ENCODE results near the gene FRMD4A.
"Not testable (repeated sequence)": the region's sequence is repeated elsewhere in the genome, so short reads cannot be mapped to it uniquely, and the experiment has no call there.

Gene FRMD4A

DNA sequence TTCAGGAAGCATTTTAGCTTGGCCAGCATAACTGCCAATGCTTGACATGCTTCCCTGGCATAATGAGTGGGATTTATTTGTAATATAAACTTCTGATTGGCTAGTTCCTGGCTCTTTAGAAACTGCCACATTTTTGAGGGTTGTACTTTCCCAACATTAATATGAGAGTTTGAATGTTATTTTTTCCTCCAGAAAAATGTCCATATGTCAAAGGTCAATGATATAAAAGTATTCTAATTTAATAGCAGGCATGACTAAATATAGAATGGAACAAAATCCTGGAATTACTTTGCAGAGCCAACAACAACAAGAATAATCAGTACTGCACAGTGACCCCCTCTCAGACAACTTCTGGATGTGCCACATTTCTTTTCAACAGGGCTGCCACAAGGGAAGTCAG, 391.3 kb downstream of the FRMD4A start:
- no peak for DNase-seq

DNA sequence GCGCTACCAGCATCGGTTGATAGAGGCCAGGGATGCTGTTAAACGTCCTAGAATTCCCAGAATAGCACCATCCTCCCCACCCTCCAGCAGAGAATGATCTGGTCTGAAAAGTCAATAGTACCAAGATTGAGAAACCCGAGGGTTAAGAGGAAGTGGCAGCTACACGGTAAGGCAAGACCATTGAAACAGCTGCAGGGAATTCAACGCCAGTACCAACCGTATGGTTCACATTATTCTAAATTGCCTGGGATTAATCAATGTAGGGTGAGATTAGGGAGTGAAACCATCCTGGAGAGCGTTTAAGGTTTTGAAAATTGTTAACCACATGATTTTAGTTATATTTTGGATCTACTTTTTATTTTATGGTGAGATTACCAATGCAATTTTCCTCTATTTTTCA, 391.8 kb downstream of the FRMD4A start:
- DNase-seq: no peak

DNA sequence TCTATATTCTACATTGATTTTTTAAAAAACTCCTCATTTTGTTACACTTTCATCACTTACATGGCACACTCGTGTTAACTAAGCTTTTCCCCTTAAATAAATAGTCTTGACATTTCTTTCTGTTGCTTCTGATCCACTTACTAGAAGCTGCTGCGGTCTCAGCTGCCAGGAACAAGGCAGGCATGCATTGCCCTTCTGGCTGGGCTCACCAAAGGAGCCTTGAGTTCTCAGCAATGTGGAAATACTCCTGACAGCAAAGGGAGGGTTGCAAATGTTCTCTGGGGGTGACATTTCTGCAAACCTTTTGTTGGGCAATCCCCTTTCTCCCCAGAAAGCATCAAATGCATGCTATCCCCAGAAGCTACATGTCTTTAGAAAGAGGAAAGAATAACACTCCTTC, 393.9 kb downstream of the FRMD4A start:
- no peak for DNase-seq

DNA sequence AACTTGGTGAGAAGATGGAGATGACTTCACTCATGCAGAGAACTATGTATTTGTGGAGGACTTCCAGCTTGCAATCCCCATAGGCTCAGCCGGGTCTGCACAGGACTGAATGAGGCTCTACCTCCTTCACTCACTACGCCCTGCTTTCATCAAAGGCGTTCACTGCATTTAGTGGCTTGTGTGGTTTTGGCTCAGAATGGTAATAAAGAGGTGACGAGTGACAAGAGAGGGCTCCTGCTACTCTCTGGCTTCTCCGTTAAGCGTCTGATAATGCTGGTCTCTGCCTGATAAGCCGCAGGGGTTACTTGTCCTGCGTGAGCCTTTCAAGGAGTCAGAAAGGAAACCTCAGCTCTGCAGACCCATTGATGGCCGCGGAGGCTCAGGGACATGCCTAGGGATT, 400.6 kb downstream of the FRMD4A start:
- DNase-seq: no peak

DNA sequence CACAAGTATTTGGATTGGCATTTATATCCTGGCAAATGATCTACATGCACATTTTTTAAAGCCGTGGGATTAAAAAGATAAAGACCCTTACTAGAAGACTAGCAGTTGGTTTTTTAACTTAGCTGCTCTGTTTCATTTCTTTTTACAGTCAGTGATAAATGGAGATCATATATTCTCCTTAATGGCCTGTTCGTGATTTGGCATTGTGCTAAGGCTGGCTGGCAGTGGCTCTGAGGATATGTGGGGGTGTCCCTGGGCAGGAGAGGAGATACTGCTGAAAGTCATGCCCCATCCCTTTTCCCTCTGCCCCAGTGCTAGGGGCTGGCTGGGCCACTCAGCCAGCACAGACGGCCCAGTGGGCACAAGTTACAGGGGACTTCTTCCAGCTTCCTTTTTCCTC, 402.3 kb downstream of the FRMD4A start:
- no peak for DNase-seq

DNA sequence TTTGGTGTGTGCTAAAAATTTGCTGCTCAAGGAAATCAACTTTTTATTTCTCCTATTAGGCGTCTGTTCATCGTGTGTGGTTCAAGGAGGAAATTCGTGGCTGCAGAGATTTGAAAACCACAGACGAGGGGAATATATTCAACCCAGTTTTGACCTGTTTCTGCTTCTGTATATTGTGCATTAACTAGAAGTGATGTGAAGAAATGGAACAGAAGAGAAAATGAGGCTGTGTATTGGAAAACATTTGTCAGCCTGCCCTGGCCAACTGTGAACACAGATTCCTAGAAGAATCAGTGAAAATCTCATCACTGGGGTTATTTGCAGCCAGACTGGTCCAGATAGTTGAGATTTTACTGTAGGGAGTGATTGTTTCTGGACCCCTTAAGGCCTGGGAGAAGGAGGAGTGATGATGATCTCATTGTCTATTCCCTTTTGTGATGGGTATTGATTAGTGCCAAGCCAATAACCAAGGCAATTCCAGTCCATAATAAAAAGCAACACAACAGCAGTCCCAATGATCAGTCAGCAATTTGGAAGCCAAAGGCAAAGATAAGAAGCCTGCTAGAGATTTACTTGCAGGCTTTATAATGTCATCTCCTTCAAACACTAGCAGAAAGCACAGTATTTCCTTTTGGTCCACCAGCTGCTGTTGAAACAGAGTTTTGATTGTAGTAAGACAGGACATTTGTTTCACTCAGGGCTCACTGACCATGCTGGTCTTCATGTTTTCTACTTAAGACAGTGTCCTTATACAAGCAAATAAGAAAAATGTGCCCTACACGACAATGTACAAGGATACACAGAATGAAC, 404.5 kb downstream of the FRMD4A start:
- DNase-seq: no peak

DNA sequence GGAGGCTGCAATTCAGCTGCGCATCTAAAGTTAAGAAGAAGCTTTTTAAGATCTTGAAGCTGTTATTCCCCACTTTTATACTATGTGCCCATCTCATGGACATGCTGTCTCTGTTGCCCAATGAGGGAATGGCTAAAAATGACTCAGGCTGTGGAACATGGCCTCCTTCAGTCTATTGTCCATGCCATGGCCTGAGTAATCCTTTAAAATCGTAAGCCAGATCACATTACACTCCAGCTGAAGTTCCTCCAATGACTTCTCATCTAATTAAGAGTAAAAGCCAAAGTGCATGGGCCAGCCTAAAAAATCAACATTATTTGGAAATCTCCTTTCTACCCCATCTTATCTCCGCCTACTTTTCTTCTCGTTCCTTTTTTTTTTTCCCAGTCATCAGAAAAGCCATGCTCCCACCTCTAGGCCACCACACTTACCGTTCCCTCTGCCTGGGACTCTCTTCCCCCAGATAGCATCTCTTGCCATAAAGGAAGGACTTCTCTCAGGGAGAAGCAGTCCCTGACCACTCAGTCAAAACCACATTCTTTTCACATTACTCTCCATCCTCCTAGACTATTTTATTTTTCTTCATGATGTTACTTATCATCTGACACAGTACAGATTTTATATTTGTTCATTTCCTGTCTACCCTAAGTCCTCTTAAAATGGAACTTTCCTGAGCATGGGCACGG, 406.5 kb downstream of the FRMD4A start:
- no peak for DNase-seq

DNA sequence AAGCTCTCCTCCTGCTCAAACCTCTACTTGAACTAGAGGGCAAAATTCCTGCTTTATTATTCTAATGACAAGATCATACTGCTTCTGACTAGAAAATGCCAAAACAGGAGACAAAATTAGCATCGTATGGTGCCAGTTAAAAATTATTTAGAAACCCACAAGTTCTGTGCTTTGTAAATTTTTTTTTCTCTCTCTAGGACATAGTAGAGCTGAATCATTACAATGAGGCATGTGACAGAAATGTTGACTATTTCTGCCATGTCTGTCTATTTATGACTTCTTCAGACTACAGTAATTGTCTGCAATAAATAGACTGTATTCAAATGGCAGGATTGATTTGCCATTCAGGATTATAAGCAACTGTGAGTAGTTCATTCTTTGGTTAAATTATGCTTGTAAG, 408.1 kb downstream of the FRMD4A start:
- no peak for DNase-seq

DNA sequence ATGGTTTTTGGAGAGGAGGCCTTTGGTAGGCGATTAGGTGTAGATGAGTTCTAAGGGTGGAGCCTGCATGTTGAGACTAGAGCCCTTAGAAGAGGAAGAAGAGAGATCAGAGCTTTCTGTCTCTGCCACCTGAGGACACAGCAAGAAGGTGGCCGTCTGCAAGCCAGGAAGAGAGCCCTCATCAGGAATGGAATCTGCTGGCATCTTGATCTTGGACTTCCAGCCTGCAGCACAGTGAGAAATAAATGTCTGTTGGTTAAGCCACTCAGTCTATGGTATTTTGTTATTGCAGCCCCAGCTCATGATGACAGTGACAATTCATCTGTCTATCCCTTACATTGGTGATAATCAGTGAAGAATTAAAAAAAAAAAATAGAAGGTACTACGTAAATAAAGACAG, 408.8 kb downstream of the FRMD4A start:
- DNase-seq: no peak

DNA sequence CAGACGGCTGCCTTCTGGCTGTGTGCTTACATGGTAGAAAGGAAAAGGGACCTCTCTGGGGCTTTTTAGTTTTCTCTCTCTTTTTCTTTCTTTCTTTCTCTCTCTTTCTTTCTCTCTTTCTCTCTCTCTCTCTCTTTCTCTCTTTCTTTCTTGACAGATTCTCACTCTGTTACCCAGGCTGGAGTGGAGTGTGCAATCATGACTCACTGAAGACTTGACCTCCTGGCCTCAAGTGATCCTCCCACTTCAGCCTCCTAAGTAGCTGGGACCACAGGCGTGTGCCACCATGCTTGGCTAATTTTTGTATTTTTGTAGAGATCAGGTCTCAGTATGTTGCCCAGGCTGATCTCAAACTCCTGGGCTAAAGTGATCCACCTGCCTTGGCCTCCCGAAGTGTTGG, 409.6 kb downstream of the FRMD4A start:
- not testable (repeated sequence) for DNase-seq

DNA sequence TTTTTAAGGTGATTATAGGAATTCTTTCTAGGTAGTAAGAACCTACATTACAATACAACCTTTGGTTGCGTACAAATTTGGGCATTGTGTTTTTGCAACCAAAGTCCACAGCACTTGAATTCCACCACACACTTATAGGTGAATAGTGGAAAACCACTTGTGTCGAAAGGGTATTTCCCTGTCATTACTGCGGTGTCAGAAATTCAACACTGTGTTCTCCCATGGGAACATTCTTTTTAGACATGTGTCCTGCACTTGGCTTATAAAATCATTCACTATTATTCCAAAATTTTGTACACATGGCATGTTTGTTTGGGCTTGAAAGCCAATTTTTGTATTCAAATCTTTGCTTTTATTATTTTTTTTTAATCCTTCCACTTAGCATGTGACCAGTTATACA, 410.3 kb downstream of the FRMD4A start:
- no peak for DNase-seq

DNA sequence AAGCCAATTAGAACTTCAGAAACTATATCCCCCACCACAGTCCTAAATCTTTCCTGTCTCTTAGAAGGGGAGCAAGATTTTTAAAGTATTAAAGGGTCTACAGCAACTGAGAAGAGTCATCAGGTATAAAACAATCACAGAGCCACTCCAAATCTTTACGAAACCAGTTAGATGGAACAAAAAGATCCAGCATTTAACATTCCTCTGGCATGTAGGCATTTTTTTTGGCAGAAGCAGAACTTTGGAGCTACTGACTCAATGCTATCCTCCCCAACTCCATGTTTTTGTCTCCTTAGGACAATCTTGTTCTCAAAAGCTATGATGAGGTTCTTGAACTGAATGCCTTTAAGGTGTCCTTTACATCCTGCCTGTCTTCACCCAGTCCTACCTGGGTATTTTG, 410.7 kb downstream of the FRMD4A start:
- no peak for DNase-seq

DNA sequence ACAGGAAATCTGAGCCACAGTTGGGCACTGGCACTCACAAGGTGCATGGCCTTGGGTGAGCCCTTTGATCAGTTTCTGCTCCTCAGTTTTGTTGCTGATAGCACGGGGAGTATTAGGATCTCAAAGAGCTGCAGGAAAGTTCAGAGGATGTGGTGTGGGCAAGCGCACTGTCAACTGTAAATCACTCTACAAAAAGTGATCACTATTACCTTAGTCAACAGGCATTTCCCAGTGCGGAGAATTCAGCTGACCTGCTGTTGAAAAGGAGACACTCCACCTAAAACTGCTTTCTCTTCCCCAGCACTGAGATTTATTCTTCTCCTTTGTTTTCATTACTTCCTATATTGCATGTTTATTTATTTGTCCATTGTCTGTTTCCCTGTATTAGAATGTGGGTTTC, 412.9 kb downstream of the FRMD4A start:
- DNase-seq: no peak

DNA sequence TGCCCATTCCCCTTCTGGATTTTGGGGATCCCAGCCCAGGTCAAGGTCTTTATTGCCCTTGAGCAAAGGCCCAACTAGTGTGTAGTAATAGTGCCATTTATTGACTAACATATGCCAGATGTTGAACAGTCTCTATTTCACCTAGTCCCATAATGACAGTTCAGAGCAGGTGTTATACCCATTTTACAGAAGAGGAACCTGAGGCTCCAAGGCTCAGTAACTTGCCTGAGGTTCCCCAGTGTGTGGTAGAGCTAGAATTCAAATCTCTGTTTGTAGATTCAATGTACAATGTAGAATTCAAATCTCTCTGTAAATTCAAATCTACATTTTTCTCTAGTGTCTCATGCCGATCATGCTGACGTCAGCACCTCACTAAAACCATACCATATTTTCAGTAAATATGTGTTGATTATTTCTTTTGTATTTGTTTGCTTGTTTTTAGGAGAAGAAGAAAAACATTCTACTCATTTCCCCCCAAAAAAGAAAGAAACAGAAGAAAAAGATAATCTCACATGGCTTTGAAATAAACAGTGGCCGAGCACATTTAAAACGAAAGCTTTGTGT, 414.3 kb downstream of the FRMD4A start:
- DNase-seq: no peak

DNA sequence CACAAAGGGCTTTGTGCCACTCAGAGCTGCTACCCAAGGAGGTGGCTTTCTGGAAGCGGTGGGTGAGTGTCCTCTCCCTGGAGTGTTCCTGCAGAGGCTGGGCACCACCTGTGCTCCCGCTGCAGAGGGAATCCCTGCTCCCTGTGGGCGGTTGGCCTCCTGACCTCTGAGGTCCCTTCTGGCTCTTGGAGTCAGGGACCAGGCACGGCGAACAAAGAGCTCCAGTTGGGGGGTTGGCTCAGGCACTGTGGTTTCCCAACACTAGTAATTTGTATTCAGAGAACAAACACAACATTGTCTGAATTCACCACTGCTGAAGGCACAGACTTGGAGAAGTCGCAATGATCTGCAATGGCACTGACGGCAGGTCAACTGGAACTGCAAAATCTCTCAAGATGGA, 415.0 kb downstream of the FRMD4A start:
- no peak for DNase-seq

DNA sequence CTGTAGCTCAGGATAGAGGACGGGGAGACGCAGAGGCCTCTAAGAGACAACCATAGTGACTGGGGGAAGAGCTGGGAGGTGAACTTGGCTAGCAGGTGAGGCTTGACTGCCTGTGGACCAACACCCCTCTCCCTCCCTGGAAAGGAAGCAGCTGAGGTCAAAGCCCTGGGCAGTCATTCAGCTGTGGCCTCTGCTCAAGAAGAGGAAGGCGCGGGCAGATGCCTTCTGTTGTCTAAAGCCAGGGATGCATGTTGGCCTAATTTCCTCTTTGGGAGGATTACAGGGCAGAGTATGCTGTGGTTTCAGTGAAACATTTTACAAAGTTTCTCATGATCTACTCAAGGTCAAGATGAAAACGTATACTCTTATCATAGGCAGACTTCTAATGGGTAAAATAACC, 416.8 kb downstream of the FRMD4A start:
- no peak for DNase-seq

DNA sequence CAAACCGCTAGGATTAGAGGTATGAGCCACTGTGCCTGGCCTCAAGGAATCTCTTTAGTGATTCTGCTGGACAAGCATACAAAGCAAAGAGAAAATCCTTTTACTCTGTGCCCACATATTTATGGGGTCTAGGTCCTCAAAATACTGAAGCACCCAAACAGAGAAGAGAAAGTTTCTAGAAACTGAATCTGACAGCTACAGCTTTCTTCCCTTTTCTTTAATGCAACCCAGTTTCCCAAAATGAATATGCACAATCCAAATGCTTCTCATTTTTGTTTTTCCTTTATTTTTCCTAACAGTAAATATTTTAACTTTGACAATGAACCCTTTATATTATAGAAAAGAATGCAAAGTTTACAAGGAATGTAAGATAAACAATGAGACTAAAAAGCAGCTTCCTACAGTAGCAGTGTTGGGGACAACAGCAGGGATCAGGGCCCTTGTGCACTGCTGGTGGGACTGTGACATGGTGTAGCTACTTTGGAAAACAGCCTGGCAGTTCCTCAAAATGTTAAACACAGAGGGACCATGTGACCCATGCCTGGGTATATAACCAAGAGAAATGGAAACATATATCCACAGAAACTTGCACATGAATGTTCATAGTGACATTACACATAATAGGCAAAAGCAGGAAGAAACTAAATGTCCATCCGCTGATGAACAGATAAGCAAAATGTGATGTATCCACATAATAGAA, 418.8 kb downstream of the FRMD4A start:
- no peak for DNase-seq

DNA sequence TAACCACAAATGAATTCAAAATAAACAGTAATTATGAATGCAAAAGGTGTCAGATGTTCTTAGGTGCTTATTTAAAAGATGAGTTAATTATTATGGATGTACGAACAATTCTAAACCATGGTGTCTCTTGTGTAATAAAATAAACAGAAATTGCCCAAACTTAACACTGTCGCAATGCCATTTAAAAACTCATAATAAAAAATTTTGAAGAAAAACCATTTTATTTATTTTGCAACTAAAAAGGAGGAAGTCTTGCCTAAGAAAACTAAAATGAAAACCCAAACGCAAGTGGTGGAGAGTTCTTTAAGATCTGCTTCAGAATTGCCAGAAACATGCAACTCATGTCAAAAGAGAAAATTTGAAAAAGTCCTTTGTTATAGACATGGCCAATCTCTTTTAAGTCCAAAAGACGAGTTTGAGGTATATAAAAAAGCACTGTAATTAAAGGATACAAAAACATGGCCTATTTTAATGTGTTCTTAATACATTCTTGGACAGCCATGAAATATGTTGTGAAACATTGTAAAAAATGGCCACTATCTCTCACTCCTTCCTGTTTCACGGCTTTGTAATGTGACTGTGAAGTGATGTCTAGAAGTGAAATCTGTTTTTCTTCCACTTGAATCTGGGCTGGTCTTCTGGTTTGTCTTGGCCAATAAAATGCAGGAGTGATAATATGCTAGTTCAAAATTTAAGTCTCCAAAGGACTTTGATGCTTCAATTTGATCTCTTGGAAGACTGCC, 421.0 kb downstream of the FRMD4A start:
- no peak for DNase-seq

DNA sequence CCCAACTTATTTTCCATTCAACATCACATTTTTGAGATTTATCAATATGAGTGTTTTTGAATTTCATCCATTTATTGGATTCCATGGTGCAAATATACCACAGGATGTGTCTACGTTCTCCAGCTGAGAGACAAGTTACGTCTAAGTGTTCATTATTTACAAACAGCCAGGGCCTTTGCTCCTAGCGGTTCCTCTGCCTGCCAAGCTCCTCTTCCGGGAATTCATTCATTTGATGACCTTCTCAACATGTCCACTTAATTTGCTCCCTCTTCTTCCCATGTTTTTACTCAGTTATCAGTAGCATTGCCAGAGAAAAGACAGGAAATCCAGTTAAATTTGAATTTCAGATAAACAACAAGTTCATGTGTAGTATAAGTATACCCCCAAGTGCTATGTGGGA, 422.2 kb downstream of the FRMD4A start:
- DNase-seq: no peak

DNA sequence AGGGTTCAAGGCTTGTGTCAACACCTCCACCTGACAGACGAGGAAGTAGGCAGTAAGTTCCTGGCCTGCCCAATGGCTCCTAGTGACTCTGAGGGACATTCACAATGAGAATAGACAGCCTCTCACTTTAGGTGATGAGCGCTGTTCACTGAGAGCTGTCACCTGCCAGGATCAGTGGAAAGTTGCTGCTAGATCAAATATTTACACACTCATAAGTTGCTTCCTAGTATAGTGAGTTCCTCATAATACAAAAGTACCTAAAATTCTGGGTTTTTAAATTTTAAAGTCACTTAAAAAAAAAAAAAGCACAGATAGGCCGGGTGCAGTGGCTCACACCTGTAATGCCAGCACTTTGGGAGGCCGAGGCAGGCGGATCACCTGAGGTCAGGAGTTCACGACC, 423.2 kb downstream of the FRMD4A start:
- DNase-seq: no peak

DNA sequence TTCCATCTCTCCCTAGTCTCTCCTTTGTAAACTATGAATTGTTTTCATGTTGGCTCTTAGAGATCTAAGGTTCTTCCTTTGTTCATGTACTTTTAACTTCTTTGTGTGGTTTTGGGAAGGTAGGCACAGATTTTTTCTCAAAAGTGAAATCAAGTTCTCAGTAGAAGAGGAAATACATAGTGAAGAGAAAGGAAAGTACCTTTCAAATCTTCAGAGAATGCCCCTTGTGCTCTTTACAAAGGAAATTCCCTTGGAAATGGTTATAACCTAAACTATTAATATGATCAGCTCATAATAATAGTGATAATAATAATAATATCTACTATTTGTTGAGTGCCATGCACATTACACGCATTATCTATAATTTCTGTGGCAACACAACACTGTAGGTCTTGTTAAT, 425.4 kb downstream of the FRMD4A start:
- no peak for DNase-seq

DNA sequence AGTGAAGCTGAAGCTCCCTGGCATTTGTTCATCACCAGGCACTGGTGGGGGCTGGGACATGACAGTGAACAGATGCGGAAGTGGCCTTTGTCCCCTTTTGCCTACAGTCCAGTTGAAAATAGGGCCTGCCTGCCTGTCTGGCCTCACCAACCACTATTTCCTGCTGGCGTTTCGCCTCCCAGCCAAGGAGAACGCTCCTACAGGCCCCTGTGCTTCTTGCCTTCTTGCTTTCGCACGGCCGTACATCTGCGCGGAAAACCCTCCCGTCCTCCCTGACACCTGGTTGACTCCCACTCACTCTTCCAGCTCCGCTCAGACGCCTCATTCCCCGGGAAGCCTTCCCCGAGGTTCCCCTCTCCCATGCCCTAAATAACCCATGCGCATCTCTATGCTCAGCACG, 426.7 kb downstream of the FRMD4A start:
- DNase-seq: no peak
